Activated T-cell treated with anti-CD3 and anti-CD28 coated beads for 1 hour (primary cell): ENCODE results near the gene SEC61A2.
A peak's percentile ranks its signal among the peaks of the same experiment; 100 is the strongest.

Experiments
- DNase-seq: peaks from one replicate; pipeline ENCODE4 v3.0.0-alpha.2; 2020; ENCODE audit warnings: low read depth

SEC61A2 gene

GRCh38 chr10:12196531-12197211, 67.2 kb downstream of the SEC61A2 start:
- no peak for DNase-seq

- DNase-seq, result no peak
Observed at GRCh38 chr10:12198156-12198555, 68.7 kb downstream of the SEC61A2 start.

- no peak for DNase-seq
Observed at GRCh38 chr10:12200850-12201249, 71.4 kb downstream of the SEC61A2 start.

- DNase-seq, result no peak
Observed at GRCh38 chr10:12201543-12201942, 72.1 kb downstream of the SEC61A2 start.

- no peak for DNase-seq
Observed at GRCh38 chr10:12202226-12202625, 72.7 kb downstream of the SEC61A2 start.

- no peak for DNase-seq
Observed at GRCh38 chr10:12205082-12205481, 75.6 kb downstream of the SEC61A2 start.

- DNase-seq, result no peak
Observed at GRCh38 chr10:12207114-12207513, 77.6 kb downstream of the SEC61A2 start.

- no peak for DNase-seq
Observed at GRCh38 chr10:12208460-12208859, 79.0 kb downstream of the SEC61A2 start.

- no peak for DNase-seq
Observed at GRCh38 chr10:12212454-12212853, 83.0 kb downstream of the SEC61A2 start.

GRCh38 chr10:12213621-12214020, 84.1 kb downstream of the SEC61A2 start:
- no peak for DNase-seq

- no peak for DNase-seq
Observed at GRCh38 chr10:12214093-12214492, 84.6 kb downstream of the SEC61A2 start.

- peak; percentile 29 for DNase-seq
Observed at GRCh38 chr10:12214763-12215218, 85.3 kb downstream of the SEC61A2 start.
